Activated T-cell treated with anti-CD3 and anti-CD28 coated beads for 4 hours (primary cell): ENCODE results near the gene MLKL.
"Not testable (repeated sequence)": the region's sequence is repeated elsewhere in the genome, so short reads cannot be mapped to it uniquely, and the experiment has no call there.

Experiments used
- DNase-seq: peaks from one replicate; pipeline ENCODE4 v3.0.0-alpha.2; 2020

MLKL gene

DNA sequence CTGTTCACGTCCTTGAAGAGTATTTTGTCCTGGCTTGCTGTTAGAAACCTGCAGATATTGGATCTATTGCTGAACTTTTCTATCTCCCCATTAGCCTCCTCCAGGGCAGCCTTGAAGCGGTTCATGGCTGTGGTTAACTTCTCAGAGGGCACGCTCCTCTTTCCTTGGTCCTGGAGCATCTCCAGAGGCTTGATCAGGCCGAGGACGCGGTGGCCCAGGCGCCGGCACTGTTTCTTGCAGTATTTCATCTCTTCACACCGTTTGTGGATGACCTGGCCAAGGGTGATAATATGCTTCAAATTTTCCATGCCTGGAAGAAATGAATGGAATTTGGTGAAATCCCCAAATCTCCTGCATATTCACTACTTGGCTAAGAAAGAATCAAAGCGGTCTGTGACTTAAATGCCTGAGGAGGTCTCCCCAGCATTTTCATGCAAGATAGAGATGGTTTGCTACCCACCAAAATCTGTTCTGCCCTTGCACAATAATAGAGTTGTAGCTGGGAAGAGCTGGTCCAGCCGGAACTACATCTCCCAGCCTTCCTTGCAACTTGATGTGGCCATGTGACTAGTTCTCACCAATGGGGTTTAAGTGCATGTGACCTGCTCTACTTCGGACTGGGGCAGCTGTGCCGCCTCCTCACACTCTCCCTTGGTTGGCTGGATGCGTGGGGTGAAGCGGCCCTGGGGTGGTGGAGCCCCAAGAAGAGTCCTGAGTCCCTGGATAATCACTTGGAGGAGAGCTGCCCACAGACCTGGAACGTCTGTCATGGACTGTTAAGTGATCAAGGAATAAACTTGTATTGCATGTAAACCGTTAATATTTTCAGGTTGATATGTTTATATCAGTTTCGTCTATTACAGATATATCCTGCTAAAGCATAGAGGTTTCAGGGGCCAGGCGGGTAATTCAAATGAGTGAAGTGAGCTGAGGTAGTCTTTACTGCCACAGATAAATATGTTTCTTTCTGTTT, 4.9 kb downstream of the MLKL start:
- DNase-seq, result peak; percentile 25

GRCh38 chr16:74691093-74691855, 9.4 kb downstream of the MLKL start:
- no peak for DNase-seq

DNA sequence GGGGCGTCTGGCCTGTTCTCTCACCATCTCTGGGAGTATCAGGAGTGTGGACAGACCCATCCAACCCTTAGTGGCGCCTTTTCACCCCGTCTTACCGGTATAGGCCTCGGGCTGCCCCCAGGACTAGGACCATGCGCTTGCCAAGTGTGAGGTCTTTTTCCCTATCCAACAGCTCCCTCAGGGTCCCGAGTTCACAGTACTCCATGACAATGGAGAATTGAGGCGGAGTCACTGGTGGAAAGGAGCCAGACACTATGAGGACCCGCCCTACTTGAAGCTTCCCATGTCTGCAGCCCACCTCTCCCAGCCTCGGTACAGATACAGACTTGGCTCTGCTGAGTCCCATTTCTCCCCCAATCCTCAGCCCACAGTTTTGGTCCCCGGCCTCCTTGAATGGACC, 18.1 kb downstream of the MLKL start:
- DNase-seq, result no peak

GRCh38 chr16:74680681-74681080, 20.0 kb downstream of the MLKL start:
- DNase-seq, result no peak

GRCh38 chr16:74679983-74680382, 20.7 kb downstream of the MLKL start:
- no peak for DNase-seq

DNA sequence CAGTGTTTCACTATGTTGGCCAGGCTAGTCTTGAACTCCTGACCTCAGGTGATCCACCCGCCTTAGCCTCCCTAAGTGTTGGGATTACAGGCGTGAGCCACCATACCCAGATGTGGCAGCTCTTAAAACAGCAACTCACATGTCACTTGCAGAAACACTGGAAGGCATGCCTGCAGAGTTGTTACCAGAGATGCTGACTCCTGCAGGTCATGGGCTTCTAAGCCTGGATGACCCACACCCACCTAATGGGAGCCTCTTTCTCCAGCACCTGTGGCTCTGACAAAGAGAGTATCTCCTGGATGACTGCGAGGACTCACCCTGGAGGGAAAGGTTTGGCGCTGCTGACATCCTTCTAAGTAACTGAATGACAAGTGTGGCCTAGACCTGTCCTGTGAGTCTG, 22.8 kb downstream of the MLKL start:
- DNase-seq, result no peak

DNA sequence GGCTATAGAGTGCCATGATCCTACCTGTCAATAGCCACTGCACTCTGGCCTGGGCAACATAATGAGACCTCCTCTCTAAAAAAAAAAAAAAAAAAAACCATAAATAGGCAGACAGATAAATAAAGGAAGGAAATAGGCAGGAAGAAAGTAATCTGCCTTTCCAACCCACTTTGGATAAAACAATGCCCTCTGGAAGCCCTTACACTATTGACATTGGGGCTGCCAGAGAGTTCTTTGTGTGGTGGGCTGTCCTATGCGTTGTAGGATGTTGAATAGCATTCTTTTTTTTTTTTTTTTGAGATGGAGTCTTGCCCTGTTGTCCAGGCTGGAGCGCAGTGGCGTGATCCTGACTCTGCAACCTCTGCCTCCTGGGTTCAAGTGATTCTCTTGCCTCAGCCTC, 26.8 kb downstream of the MLKL start:
- no peak for DNase-seq

DNA sequence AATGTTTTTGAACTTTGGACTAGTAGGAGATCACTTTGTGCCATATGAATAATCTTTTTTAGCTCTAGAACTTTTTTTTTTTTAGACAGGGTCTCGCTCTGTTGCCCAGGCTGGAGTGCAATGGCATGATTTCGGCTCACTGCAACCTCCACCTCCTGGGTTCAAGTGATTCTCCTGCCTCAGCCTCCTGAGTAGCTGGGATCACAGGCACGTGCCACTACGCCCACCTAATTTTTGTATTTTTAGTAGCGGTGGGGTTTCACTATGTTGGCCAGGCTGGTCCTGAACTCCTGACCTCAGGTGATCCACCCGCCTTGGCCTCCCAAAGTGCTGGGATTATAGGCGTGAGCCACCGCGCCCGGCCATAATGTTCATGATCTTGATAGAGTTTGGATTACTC, 31.8 kb downstream of the MLKL start:
- DNase-seq, result not testable (repeated sequence)

GRCh38 chr16:74667255-74667700, 33.4 kb downstream of the MLKL start:
- DNase-seq, result no peak

- peak; percentile 91 for DNase-seq
These were observed 34.0 kb downstream of the MLKL start, which contains the start of gene RFWD3 for GRCh38 chr16:74666425-74667254. TSS of gene RFWD3 (minus strand) at chr16:74666877. CDS start at chr16:74661449, 5,428 bp downstream.

- no peak for DNase-seq
These were observed 34.6 kb downstream of the MLKL start for GRCh38 chr16:74666010-74666421.

DNA sequence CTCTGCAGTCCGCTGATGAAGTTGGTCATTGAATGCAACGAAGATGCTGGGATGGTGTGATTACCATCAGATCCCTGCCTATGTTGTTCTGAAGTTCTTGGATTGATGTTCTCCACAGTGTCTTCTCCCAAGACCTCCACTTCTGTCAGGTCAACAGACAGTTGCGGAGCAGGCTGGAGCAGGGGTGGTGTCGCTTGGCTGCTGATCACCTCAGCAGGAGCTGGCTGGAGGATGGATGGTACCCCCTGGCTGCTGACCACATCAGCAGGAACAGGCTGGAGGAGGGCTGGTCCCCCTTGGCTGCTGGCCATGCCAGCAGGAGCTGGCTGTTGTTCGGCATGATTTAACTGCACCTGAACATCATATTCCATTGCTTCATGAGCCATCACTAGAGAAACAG, 39.6 kb downstream of the MLKL start:
- no peak for DNase-seq

DNA sequence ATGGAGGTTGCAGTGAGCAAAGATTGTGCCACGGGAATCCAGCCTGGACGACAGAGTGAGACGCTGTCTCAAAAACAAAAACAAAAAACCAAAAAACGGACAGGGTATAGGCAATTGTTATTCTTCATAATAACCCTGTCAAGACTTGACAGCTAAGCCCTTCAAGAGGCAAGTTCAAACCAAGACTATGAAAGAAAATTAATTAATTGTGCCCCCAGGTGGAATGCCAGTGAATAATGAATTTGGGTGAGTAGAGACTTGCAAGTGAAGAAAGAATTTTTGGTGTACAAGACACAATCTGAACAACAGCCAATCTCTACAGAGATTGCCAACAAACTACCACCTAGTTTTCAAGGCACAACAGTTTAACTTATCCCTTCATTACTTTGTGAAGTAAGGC, 40.3 kb downstream of the MLKL start:
- DNase-seq, result no peak

DNA sequence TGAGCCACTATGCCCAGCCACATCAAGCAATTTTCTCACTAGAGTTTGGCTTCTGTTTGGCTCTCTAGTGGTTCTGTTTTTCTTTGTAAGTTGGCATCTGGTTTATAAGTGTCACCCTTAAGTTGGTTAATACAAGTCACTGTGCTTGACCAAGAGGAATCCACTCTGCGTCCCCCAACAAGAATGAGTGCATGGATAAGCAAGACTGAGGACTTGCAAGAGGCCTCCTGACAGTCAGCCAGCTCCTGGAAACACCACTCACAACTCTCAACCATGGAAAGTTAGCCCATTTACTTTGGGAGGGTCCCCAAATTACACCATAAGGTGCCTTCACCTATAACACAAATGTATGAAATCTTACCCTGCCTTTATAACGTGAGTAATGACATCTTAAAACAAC, 41.6 kb downstream of the MLKL start:
- DNase-seq, result no peak

DNA sequence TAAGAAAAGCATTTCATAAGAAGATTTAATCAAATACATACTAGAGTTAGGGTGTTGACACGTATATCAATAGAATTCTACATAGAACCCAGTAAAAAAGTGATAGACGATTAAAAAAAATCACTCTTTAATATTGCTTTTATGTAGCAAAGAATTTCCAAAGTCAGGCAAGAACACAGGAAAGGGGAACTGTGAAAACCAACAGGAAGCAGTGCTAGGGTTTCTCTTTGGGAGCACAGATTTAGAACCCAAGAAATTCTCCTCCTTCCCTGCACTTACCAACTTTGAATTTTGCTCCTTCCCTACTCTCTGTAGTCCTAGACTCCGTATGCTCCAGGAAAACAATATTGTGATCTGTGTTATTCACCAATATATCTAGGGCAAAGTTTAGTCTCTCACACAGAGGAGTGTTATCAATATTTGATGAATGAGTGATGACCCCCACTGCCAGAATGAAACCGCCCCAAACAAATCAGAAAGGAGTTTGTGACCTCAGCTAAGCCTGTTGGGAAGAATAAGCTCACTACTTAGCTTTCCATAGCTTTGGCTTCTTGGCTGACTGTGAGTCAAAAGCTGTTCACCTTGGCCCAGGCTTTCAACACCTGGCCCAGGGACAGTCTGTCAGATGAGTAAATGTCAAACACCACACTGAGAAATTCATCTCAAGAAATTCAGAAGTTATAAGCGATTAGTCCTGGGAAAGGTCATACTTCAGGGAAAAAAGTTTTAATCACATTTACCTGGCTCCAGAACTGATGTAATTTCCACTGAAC, 42.6 kb downstream of the MLKL start:
- no peak for DNase-seq

DNA sequence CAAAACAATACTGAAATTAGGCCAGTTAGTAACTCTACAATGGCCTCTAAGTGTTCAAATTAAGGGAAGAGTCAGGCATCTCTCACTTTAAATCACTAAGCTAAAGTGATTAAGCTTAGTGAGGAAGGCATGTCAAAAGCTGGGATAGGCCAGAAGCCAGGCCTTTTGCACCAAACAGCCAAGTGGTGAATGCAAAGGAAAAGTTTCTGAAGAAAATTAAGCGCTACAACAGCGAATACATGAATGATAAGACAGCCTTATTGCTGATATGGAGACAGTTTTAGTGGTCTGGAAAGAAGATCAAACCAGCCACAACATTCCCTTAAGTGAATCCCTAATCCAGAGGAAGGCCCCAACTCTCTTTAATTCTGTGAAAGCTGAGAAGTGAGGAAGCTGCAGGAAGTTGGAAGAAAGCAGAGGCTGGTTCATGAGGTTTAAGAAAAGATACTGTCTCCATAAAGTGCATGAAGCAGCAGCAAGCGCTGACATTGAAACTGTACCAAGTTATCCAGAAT, 46.1 kb downstream of the MLKL start:
- DNase-seq, result no peak

GRCh38 chr16:74652883-74653282, 47.8 kb downstream of the MLKL start:
- not testable (repeated sequence) for DNase-seq

- no peak for DNase-seq
These were observed 48.4 kb downstream of the MLKL start for GRCh38 chr16:74652249-74652648.

DNA sequence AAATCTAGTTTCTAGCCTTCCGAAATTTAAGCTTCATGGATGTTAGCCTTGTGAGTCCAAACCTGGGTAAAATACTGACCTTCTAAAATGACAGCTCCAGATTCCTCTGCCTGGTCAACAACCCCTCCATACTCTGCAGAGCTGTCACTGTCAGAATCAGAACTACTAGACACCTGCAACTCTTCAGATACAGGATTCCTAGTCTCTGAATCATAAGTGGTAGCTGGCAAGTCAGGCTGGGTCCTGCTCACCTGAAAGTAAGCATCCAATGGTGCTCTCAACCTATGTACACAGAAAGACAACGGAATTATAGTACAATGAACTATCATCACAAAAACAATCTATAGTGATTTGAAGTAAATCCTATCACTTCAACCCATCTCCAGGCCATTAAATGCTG, 48.8 kb downstream of the MLKL start:
- no peak for DNase-seq

- peak; percentile 14 for DNase-seq
These were observed 49.6 kb downstream of the MLKL start for GRCh38 chr16:74650966-74651567.

- no peak for DNase-seq
These were observed 50.7 kb downstream of the MLKL start for GRCh38 chr16:74649839-74650504.
